NCI-H2196 (cell line): ENCODE data around the gene CADM2.
"Not testable (repeated sequence)": the region's sequence is repeated elsewhere in the genome, so short reads cannot be mapped to it uniquely, and the experiment has no call there.

Experiments used
- DNase-seq: peaks from one replicate; lab custom pipeline; 2025; ENCODE audit not compliant: unreplicated experiment; lab: John Stamatoyannopoulos, UW

Gene CADM2

DNA sequence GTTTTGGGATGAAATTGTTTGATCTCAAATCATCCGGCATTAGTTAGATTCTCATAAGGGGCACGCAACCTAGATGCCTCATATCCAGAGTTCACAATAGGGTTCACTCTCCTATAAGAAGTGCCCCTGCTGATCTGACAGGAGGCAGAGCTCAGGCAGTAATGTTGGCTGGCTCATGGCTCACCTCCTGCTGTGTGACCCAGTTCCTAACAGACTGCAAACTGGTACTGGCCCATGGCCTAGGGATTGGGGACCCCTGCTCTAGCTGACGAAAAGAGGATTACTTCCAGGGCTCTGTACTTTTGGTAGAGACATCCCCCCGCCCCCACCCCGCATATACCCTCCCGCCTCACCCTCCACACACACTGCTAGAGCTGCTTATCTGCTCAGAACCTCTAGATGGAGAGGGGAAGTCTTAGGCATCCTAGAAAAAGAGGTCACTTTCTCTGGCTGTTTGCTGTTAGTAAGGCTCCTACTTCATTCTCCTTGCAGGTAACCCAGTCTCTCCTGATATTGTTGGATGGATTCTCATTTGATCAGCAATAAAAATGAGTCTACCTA, 923.1 kb downstream of the CADM2 start:
- no peak for DNase-seq

DNA sequence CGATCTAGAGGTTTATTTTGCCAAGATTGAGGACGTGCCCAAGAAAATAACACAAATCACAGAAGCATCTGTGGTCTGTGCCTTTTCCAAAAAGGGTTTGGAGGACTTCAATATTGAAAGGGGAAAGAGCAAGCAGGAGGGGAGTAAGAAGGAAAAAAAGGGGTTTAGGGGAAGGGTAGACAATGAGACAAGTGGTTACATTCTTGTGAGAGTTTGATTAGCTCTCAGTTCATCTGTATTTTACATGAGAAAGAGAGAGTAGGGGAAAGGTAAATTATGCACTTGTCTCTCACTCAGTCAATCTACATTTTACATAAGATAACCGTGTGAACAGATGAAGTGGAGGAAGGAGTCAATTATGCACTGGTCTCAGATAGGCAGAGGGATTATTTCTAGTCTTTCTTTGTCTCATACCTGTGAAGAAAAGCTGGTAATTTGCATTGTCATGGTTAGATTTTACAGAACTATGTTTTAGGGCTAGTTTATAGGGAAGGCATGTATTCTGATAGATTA, 931.3 kb downstream of the CADM2 start:
- no peak for DNase-seq

GRCh38 chr3:85903434-85903833, 944.6 kb downstream of the CADM2 start:
- no peak for DNase-seq

DNA sequence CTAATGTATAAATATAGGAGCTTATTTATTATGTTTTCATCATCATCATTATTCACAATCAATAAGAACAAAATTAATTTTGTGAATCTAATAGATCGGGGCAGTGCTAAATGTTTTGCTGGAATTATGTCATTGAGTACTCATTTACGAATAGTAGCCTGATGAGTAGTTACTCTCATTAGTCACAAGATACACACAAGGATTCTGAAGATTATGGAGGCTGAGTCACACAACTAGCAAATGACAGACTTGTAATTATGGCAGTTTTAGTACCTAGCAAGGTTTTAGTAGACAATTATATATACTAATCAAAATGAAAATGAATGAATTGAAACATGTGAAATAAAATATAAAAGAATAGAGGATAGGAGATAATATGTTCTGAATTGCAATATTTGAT, 954.2 kb downstream of the CADM2 start:
- DNase-seq = no peak

- DNase-seq = no peak
Observed at GRCh38 chr3:85922374-85922773, 963.6 kb downstream of the CADM2 start.

DNA sequence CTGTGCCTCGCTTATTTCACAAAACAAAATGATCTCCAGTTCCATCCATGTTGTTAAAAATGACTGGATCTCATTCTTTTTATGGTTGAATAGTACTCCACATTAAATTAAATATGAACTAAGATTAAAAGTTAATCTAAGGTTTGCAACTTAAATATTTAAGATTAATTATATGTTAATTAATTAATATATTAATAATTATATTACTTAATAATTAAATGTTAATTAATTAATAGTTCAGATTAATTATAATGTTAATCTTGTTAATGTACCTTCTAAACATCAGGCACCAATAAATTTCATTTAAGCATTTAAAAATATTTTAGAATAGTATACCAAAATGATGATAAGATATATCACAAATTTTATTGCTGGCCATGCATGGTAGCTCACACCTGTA, 971.9 kb downstream of the CADM2 start:
- DNase-seq = no peak

GRCh38 chr3:85933326-85933725, 974.5 kb downstream of the CADM2 start:
- no peak for DNase-seq

- no peak for DNase-seq
Observed at GRCh38 chr3:85935171-85935570, 976.4 kb downstream of the CADM2 start.

- peak; percentile 18 for DNase-seq
Observed at GRCh38 chr3:85939074-85939482, 980.3 kb downstream of the CADM2 start.

DNA sequence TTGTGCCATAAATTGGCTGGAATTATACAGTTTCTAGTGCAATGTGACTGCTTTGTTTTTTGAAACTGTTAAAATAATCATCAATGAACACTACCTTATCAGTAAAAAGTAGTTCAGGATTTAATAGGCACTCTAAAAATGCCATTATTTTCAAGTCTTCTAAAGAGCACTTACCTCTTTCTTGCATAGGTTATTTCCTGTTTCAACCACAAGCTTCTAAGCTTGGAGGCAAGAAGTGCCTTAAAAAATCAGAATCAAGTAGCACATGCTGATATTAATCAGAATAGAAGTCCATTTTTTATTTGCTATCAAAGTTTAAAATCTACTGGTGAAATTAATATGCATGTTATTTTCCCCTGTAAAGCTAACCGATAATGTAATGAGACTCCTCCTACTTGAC, 991.6 kb downstream of the CADM2 start:
- no peak for DNase-seq

GRCh38 chr3:85960793-85961192, 1002.0 kb downstream of the CADM2 start:
- DNase-seq = no peak

DNA sequence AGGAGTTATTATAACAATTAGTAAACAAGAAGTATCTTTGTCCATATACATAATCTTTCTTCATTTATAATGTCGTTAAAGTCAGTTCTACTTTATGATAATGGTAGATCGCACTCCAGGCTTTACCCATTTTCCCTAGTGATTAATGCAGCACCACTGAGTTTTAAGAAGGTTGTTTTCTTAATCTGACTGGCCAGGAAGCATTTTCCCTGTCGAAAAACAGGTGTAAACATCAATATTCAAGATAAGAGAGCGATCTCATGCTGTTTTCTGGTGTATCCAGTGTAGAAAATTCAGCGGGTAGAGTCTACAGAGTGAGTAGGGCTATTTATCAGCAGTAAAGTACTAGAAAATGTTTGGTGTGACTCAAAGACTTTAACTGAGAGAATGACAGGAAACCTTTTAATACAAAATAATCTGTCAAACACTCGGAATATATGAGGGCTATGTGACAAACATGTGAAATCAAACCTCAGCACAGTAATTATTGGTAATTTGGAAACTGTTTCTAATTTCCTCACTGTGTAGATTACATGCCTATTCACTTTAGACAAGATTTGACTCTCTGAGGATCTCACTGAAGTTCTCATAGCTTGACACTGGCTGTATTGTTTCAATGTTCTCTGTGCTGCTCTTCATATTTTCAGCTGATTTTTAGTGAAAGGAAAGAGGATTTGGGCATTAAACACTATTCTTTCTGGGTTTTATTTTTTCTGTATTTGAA, 1019.0 kb downstream of the CADM2 start:
- no peak for DNase-seq

DNA sequence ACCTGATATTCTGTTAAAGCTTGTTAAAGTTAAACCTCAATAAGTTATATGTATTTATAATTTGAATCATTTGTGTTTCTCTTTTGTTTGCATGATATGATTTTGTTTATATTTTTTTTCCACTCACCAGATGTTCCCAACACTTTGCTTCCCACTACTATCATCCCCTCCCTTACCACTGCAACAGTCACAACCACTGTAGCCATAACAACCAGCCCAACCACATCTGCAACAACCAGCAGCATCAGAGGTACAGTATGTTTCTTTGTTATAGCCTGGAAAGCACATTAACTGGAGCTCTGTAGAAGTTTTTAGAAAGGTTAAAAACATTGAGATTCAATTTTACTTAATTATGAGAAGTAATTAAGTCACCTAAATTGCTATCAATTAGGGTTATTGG, 1020.2 kb downstream of the CADM2 start:
- DNase-seq = no peak

GRCh38 chr3:85989581-85989980, 1030.8 kb downstream of the CADM2 start:
- DNase-seq = not testable (repeated sequence)

- DNase-seq = no peak
Observed at GRCh38 chr3:86029590-86029989, 1070.8 kb downstream of the CADM2 start.

GRCh38 chr3:86037916-86038315, 1079.1 kb downstream of the CADM2 start:
- DNase-seq = no peak

DNA sequence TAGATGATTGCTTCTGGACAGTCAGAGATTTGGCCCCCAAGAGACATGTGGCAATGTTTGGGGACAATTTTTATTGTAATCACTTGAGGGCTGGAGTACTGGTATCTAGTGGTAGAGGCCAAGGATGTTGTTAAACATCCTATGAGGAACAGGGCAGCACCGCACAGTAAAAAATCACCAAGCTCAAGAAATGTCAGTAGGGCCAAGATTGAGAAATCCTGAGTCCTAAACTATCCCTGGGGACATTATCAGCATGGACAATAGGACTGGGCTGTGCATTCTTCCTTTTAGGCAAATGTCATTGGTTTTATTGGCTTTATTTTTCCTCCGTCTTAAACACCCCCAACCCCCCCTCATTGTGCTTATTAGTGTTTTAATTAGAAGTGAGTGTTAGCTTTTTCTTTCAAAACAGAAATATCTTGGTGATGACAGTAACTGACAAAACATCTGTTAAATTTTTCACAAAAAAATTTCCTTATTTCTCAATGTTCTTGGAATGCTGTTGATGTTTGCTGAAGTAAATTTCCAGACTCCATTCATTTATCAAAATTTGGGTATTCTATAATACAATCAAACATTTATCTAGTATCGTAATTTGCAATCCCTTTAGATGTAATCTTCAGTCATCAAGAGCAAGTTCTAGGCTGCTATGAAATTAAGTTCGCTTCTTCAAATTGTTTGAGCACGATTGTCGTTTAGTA, 1087.8 kb downstream of the CADM2 start:
- no peak for DNase-seq

DNA sequence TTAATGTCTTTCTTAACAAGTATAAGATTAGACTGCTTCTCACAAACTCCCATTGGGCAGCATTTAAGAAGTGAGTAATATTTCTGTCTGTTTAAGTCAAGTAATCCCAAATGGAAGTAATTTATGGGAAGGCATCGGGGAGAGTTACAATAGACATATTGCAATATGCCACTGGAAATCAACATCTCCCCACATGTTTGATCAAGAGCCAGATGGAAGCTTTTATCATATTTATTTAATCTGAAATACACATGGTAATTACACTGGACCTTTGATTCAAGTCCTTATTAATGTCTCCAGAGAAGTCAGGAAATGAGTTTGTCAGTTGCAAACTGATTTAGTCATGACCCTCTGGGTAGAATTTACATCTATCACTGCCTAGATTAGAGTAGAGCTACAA, 1088.4 kb downstream of the CADM2 start:
- no peak for DNase-seq

DNA sequence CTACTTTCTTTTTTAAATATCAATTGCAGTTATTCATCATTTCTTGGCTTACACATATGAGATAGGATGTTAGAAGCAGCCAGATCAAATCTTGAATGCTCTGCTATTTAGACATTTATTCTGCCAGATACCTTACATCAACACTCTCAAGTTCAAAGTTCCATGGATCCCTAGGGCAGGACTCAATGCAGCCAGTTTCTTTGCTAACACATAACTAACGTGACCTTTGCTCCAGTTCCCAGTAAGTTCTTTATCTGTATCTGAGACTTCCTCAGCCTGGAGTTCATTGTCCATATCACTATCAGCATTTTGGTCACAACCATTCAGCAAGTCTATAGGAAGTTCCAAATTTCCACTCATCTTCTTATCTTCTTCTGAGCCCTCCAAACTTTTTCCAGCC, 1092.3 kb downstream of the CADM2 start:
- DNase-seq = no peak

- no peak for DNase-seq
Observed at GRCh38 chr3:86056032-86056431, 1097.2 kb downstream of the CADM2 start.

- no peak for DNase-seq
Observed at GRCh38 chr3:86056962-86057361, 1098.2 kb downstream of the CADM2 start.

DNA sequence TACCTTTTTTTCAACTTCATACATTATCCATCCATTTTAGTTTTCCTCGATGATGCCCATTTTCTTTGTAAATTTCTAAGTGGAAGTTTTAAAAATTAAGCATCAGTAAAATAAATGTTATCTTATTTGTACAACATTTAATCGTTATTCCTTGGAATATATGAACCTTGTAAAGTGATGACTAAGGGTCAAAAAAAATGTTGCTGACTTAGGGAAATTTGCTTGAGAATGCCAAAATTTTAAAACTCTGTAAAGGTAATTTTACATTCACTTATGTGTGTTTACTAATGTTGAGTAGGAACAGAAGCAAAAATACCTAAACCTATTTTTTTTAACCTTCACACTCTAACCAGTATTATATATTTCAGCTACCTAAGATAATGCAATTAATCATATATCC, 1115.0 kb downstream of the CADM2 start:
- no peak for DNase-seq
